TTC549 (cell line): ENCODE measurements around the gene LILRB5.
"Not testable (repeated sequence)": the region's sequence is repeated elsewhere in the genome, so short reads cannot be mapped to it uniquely, and the experiment has no call there.

ENCODE experiments used
- FAIRE-seq: peaks from 2 replicates; lab custom pipeline; 2012; peaks lifted over from hg19 to GRCh38; lab: Jason Lieb, UNC

Gene LILRB5

DNA sequence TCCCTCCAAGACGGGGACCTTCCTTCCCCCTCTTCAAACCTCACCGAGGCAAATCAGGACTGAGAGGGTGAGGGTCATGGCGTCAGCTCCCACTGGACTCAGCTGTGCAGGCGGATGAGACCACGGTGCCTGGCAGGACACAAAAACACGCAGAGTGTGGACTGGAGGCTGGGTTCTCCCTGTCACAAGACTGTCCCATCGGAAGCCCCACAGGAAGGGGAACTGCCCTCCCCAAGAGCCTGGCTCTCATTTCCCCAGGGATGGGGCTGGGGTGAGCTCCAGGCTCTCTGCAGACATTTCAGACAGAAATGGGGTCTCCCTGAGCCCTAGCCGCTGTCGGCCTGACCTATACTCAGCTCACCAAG, at the start of gene LILRB5:
LILRB5 (minus strand) TSS at position 158 of the 365 bp plus-strand sequence; CDS start at position 78, 80 bp downstream.
- no peak for FAIRE-seq

DNA sequence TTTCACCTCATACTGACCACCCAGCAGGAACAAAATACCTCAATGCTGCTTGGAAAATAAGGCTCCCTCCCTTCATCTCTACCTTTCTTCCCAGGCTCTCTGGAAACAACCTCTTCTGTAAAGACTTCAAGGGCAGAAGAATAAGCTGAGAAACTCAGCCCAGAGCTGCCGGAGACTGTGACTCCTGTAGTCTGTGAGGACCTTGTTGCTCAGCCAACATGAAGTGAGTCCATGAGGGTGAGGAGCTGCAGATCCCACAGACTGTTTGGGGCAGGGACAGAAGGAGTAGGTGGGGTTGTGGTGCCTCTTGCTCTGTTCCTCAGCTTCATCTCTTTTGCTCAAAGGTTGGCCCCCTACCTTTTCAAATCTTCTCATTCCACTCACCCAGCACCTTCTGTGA, 48.1 kb upstream of the LILRB5 start:
- no peak for FAIRE-seq

DNA sequence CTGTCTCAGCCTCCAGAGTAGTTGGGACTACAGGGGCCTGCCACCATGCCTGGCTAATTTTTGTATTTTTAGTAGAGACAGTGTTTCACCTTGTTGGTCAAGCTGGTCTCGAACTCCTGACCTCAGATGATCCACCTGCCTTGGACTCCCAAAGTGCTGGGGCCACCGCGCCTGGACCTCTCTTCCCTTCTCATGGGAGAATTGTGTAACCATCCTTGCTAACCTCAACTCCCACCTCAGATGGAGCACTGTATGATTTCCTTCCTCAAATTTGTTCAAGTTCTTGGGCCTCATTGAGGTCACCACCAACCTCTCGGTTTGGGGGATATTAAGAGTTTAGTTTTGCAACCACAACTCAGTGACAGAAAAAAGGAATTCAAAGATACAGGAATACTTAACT, 45.2 kb upstream of the LILRB5 start:
- FAIRE-seq, result no peak

DNA sequence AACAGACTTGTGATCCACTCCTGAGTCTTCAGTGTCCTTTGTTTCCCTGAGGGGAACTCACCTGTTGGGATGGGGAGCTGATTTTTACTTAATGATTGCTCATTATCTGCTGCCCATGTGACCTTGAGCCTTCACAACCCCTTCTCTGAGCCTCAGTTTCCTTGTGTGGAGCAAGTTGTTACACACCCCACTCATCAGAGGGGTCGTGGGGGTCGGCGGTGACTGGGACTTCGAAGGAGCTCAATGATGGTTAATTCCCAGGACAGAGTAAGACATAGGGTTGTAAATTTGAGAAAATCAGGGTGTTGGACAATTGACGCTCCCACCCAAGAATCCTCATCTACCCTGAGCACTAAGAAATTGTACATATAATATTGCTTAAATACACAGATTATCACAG, 42.4 kb upstream of the LILRB5 start:
- no peak for FAIRE-seq

DNA sequence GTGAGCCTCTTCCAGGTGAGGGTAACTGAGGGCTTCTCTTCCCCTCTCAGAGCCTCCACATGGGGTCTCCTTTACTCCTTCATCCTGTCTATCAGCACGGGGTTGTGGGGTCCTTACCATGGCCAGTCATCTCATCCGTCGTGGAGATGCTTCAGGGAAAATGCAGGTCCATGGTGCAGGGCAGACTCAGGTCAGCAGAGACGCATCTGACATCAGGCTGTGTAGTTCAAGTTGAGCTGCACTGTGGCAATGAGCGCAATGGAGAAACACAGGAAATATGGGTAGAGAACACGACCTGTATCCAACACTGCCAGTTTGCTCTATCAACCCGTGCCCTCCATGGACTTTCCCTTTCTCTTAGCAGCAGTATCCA, 42.0 kb upstream of the LILRB5 start:
- FAIRE-seq, result no peak

DNA sequence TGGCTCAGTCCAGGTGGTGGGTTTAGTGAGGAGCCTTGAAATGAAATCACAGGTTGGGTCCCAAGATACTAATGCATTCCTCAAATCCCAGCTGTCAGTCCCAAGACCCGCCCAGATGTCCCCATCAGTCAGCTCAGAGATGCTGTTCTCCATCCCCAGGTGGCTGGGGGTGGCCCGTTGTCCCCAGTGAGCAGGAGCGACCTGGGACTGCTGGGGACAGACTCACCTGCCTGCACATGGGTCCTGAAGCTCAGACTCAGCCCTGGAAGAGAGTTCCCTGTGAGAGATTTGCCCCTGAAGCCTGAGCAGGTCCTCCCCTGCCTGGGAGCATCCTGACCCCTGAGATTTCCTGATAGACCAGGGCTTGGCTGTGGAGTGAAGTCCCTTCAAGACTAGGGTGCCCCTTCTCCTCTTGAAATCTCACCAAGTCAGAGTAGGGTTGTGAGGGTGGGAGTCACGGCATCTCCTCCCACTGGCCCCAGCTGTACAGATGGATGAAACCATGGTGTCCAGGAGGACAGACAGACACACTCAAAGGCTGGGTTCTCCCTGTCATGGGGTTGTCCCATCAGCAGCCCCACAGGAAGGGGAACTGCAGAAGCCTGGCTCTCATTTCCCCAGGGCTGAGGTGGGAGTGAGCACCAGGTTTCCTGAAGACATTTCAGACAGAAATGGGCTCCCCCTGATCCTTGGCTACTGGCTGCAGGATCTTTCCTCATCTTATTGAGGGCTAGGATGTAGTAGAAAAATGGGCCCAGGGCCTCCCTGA, 41.5 kb upstream of the LILRB5 start:
- FAIRE-seq, result no peak

DNA sequence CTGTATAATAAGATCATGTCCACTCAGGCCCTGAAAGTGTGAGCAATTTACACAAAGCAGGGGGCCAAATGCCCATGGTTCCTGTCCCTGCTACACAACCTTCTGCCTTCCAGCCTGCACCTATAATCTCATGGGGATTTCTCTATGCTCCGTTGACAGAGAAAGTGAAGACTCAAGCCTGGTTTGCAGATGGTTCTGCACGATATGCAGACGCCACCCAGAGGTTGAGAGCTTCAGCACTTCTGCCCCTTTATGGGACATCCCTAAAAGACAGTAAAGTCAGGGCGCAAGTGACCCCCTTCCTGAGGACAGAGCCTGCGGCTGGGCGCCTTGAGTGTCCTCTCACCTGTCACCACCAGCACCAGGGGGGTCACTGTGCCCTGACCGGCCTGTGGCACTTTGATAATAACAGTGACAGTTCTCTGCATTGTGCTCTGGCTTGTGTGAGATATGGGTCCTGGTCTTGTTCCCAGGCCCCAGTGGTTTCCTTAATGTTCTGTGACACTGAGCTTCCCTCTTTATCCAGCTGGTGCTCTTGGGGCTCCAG, 40.8 kb upstream of the LILRB5 start:
- FAIRE-seq, result no peak

DNA sequence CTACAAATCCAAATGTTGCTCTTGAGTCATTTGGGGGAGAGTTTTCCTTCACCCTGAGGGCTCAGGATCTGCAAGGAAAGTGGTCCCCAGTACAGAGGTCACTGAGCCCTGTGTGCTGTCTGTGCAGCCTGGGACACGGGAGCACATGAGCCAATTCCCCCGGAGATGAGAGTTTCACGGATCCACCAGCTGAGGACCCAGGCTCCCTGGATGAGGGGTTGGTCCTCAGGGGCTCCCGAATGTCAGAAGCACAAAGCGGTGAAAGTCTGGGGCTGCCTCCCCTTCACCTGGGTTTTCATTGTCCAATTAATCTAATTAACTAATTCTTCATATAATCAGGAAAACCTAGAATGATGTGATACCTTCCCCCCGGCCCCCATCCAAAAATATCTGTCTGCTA, 37.5 kb upstream of the LILRB5 start:
- no peak for FAIRE-seq

DNA sequence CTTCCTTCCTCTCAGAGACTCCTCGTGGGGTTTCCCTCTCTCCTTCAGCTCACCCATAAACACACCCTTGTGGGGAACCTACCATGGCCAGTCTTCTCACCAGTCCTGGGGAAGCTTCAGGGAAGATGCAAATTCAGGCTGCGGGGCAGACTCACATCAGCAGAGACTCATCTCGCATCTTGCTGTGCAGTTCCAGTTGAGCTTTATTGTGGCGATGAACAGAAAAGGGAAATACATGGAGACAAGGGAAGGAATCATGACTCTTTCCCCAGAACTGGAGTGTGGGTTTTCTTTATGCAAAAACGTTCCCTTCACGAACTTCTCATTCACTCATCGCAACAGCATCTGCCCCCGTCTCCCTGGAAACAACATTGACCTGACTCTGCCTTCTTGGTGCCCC, 32.1 kb upstream of the LILRB5 start:
- not testable (repeated sequence) for FAIRE-seq

DNA sequence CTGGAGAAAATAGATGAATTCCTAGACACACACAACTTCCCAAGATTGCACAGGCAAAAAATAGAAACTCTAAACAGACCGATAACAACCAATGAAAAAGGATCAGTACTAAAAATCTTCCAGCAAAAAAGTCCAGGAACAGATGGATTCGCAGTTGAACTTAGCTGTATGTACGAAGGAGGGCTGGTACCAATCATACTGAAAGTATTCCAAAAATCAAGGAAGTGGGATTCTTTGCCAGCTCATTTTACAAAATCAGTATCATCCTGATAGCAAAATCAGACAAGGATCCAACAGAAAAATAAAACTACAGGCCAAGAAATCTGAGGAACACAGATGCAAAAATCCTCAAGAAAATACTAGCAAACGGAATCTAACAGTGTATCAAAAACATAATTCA, 30.4 kb upstream of the LILRB5 start:
- no peak for FAIRE-seq

DNA sequence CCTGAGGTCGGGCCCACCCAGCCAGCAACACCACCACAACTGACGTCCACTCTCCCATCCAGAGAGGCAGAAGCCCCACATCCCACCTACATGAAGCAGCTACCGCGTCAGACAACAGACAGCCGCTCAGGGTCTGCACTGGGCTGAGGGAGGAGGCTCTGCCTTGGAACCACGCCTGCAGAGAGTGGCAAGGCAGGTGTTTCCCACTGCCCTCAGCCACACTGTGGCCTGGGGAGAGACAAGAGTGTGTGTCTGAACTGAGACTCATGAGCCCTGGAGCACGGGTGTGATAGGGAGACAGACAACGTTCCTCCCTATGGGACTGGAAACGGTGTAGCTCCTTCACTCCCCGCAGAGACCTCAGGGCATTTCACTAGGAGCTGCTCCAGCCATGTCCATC, 29.2 kb upstream of the LILRB5 start:
- not testable (repeated sequence) for FAIRE-seq

DNA sequence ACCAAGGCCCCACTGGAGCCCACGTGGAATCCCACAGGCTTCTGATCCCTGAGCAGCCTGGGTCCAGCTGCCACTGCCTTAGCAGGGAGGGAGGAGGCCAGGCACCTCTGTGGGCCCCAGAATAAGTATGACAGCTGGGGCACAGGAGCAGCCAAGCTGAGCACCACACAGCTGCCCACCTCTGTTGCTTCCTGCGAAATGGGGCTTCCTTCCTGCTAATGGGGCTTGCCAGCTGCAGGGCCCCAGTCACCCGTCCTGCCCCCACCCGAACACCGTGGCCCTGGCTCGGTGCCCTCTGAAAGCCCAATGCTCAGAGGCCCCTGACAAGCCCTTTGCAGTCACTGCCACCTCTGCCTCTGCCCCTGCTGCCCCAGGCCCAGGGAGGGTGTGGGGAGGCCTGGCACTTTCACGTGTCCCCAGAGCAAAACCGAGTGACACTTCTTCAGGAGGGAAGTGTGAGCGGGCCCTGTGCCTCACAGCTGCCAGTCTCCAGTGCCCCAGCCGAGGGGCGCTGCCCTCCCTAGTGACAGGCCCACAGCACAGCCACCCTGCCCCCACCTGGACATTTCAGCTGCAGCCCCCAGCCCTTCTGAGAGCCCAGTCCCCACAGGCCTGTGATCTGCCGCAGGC, 28.5 kb upstream of the LILRB5 start:
- FAIRE-seq, result not testable (repeated sequence)

DNA sequence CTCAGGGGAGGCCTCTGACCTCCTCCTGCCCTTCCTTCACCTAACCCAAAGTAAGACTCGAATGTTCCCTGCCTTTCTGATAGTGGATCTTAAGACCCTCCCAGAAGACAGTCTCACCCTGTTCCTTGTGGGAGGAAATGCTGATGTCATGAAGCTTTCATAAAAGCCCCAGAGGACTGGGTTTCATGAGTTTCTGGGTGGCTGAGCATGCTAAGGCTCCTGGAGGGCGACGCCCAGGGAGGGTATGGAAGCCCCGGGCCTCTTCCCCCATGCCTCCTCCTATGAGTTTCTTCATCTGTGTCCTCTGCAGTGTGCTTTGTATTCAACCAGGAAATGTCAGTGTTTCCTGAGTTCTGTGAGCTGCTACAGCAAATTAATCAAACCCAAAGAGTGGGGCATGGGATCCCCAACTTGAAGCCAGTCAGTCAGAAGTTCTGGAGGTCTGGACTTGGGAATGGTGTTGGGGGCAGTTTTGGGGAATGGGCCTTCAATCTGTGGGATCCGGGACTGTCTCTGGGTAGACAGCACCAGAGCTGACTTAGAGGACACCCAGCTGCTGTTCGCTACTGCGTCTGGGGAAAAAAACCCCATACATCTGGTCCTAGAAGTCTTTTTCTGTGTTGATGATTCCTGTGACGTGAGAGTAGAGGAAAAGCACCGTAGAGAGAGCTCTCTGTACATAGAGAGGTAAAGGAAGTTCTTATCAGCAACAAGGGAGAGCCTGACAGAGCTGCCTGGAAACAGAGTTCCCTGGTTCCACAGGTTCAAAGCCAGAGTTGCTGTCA, 25.8 kb upstream of the LILRB5 start:
- FAIRE-seq, result no peak

DNA sequence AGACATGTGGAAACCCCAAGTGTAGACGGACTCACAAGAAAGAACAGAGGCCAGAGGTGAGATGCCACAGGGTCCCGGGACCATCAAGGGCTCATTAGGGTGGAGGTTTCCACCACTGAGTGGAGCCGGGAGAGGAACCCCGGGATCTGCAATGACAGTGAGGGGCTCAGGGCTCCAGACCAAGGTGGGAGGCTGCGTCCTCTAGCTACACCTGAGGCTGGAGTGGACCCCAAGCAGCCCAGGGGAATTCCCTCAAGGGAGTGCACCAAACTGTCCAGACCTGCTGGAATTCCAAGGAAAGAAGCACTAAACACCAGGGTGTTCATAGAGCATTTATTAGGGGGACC, 24.6 kb upstream of the LILRB5 start:
- FAIRE-seq, result not testable (repeated sequence)

DNA sequence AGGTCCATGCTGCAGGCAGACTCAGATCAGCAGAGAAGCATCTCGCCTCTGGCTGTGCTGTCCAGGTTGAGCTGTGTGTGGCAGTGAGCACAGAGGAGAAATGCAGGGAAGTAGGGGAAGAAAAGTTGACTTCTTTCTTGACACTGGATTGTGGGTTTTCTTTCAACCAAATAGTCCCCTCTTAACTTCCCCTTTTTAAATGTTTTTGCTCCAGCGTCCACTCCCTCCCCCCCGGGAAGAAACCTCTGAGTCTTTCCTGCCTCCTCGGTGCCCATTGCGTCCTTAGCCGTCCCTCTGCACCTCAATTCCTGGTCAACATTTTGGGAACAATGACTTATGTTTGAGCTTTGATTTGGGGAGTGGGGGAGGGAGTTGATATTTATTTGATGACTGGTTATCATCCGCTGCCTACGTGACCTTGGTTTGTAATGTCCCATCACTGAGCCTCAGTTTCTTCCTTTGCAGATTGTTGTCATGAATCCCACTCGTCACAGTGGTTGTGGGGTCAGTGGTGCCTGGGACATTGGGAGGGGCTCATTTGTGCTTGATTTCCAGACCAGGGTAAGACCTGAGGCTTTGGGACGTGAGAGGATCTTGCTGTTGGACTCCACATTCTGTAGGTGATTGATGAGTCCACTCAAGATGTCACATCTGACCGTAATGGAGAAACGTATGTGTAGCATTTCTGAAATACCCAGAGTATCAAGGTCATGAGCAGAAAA, 24.1 kb upstream of the LILRB5 start, which contains the start of gene LILRB2:
LILRB2 (minus strand) TSS at position 104 of the 722 bp plus-strand sequence. CDS start 614 bp downstream, outside the sequence.
- FAIRE-seq, result no peak

DNA sequence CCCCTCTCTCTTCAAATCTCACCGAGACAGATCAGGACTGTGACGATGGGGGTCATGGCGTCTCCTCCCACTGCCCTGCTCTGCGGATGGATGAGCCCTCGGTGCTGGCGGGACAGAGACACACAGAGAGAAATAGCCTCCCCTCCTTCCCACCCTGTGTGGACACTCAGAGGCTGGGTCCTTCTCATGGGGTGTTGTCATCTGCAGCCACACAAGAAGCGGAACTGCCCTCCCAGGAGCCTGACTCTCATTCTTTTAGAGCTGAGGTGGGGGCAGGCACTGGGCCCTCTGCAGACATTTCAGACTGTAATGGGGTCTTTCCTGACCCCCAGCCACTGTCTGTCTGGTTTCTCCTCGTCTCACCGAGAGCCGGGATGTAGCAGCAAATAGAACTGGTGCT, 23.4 kb upstream of the LILRB5 start:
- not testable (repeated sequence) for FAIRE-seq

DNA sequence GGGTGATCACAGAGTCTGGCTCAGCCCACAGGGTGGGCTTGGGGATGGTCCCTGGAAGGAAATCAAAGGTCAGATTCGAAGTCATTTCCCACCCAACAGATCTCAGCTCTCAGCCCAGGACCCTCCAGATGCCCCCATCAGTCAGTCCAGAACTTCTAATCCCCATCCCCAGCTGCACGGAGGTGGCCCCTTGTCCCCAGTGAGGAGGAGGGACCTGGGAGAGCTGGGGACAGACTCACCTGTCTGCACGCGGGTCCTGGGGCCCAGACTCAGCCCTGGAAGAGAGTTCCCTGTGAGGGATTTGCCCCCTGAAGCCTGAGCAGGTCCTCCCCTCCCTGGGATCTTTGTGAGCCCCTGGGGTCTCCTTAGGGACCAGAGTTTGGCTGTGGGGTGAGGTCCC, 23.0 kb upstream of the LILRB5 start:
- FAIRE-seq, result not testable (repeated sequence)

DNA sequence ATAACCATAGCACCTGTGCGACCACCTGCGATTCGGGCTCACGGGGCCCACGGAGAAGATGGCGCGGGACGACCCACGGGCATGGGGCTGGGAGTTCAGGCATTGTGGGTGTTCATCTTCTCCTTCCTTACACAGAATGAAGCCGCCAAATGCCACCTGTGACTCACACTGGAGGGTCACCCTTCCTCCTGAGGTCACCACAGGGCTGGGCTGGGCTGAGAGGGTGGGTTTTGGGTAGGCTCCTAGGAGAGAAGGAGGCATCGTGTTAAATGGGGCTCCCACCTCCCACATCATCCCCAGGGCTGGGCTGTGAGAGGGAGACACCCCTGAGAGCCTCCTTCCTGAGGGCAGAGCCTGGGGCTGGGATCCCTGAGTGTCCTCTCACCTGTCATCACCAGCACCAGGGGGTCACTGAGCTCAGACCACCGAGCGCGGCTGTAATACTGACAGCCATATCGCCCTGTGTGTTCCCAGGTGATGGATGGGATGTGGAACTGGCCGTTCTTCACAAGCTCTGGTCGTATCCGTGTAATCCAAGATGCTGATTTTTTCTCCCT, 22.4 kb upstream of the LILRB5 start:
- FAIRE-seq, result no peak

DNA sequence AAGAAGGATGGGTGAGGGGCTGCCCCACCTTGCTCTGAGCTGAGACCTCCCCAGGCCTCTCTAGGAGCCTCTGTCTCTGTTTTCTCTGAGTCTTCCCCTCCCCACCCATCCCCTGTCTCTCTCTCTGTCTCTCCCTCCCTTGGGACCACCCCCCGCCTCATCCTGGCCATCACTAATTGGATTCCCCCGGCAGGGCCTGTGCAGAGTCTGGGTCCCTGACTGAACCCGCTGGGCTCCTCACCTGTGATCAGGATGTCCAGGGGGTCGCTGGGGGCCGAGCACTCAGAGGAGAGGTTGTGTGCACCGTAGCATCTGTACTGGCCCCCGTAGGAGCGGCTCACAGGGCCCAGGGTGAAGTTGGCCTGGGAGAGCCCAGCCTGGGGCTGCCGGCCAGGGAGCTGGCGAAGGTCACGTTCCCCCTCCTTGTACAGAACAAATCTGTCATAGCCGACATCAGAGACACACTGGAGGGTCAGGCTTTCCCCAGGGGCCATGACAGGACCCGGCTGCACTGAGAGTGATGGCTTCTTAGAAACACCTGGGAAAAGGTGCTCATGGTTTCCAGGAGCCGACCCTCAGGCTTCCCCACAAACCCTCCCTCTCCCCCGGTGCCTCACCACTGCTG, 21.6 kb upstream of the LILRB5 start:
- FAIRE-seq, result not testable (repeated sequence)

DNA sequence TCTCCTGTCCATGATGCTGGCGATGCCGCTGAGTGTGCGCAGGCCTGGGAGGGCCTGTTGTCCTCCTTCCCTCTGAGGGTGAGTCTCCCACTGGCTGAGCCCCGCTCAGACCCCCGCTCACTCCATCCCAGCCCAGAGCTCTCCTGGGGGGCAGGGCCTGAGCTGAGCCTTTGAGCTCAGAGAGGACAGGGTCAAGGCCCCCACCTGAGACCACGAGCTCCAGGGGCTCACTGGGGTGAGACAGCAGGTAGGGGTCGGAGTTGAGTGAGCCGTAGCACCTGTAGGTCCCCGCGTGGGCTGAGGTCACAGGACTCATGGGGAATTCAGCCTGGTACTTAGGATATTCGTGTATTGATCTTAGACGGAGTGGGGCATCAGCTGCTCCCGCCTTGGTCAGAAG, 21.0 kb upstream of the LILRB5 start:
- FAIRE-seq, result not testable (repeated sequence)

DNA sequence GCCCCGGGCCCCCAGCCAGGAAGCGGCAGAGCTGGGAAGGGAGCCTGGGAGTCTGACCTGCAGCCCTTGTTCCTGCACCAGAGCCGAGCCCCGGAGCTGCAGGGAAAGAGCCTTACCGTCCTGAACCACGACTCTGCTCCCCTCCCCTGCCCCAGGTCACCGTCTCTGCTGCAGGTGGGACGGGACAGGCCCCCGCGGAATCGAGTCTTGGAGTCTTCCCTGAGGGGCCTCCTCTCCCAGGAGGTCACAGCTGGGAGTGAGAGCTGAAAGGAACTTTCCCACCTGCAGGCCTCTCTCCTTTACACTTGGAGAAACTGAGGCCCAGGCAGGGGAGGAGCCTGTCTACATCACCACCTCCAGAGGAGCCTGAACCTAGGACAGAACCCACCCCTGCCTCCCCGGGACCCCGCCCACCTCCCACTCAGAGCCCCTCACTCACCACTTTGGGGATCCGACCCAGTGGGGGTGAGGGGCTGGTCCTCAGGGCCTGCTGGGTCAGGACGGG, 20.1 kb upstream of the LILRB5 start:
- not testable (repeated sequence) for FAIRE-seq
